IPS-20b (cell line): Measurements from ENCODE around the gene CEP112.

Experiments
- H3K27ac ChIP-seq: one replicate; pipeline ENCODE4 v1.5.1; 2013; ENCODE audit warnings: low read length
- H3K27me3 ChIP-seq: 2 replicates; pipeline ENCODE4 v1.6.1; 2013; ENCODE audit warnings: mild to moderate bottlenecking, low read length, inconsistent platforms; ENCODE audit not compliant: insufficient read depth
- H3K36me3 ChIP-seq: 2 replicates; pipeline ENCODE4 v1.6.1; 2013; ENCODE audit warnings: low read depth, mild to moderate bottlenecking, inconsistent platforms, low read length, moderate library complexity; ENCODE audit not compliant: insufficient read depth
- H3K4me1 ChIP-seq: 2 replicates; pipeline ENCODE4 v1.6.1; 2013; ENCODE audit warnings: mild to moderate bottlenecking, control low read depth, inconsistent platforms, low read length, moderate library complexity; ENCODE audit not compliant: insufficient read depth
- H3K4me3 ChIP-seq: 2 replicates; pipeline ENCODE4 v1.5.1; 2013; ENCODE audit warnings: mild to moderate bottlenecking, low read length, inconsistent platforms
- H3K9ac ChIP-seq: 2 replicates; pipeline ENCODE4 v1.6.1; 2013; ENCODE audit warnings: low read depth, mild to moderate bottlenecking, inconsistent platforms, low read length, moderate library complexity
- H3K9me3 ChIP-seq: 2 replicates; pipeline ENCODE4 v1.6.1; 2013; ENCODE audit warnings: mild to moderate bottlenecking, low read depth, low read length, inconsistent platforms; ENCODE audit not compliant: insufficient read depth

Gene CEP112

GRCh38 chr17:65729207-65729606 is 462.7 kb downstream of the CEP112 start:
- Histone ChIP-seq H3K9ac (no peak overlapping the region), H3K27me3 (no peaks in the 10 kb centered on the region), H3K4me3 (no peak overlapping the region), H3K27ac (no peak overlapping the region), H3K36me3 (no peaks in the 10 kb centered on the region), H3K4me1 (no peaks in the 10 kb centered on the region), H3K9me3 (no peaks in the 10 kb centered on the region)

GRCh38 chr17:65727832-65728231 is 464.1 kb downstream of the CEP112 start:
- H3K4me3 ChIP-seq = no peak overlapping the region

GRCh38 chr17:65727246-65727645 is 464.7 kb downstream of the CEP112 start:
- no peak overlapping the region for H3K4me3 ChIP-seq
- H3K9me3 ChIP-seq = no peaks in the 10 kb centered on the region
- H3K27me3 ChIP-seq = no peaks in the 10 kb centered on the region
- no peaks in the 10 kb centered on the region for H3K36me3 ChIP-seq
- no peak overlapping the region for H3K27ac ChIP-seq
- H3K4me1 ChIP-seq = no peaks in the 10 kb centered on the region
- no peak overlapping the region for H3K9ac ChIP-seq

More at GRCh38 chr17:65727832-65728231, 464.1 kb downstream of the CEP112 start:
- Histone ChIP-seq H3K27ac (no peak overlapping the region), H3K9ac (no peak overlapping the region), H3K9me3 (no peaks in the 10 kb centered on the region), H3K36me3 (no peaks in the 10 kb centered on the region), H3K27me3 (no peaks in the 10 kb centered on the region), H3K4me1 (no peaks in the 10 kb centered on the region)

GRCh38 chr17:65723431-65724151 is 468.3 kb downstream of the CEP112 start:
- Histone ChIP-seq H3K27ac (no peak overlapping the region), H3K9me3 (no peaks in the 10 kb centered on the region), H3K4me3 (no peak overlapping the region), H3K36me3 (no peaks in the 10 kb centered on the region), H3K9ac (no peak overlapping the region), H3K4me1 (no peaks in the 10 kb centered on the region), H3K27me3 (no peaks in the 10 kb centered on the region)

GRCh38 chr17:65718601-65719000 is 473.3 kb downstream of the CEP112 start:
- H3K27ac ChIP-seq = no peak overlapping the region
- H3K36me3 ChIP-seq = no peaks in the 10 kb centered on the region
- H3K27me3 ChIP-seq = no peaks in the 10 kb centered on the region
- H3K4me1 ChIP-seq = no peaks in the 10 kb centered on the region
- H3K4me3 ChIP-seq = no peak overlapping the region
- H3K9ac ChIP-seq = no peak overlapping the region
- H3K9me3 ChIP-seq = no peaks in the 10 kb centered on the region

GRCh38 chr17:65712383-65713267 is 479.3 kb downstream of the CEP112 start:
- no peaks in the 10 kb centered on the region for H3K36me3 ChIP-seq
- no peak overlapping the region for H3K27ac ChIP-seq
- no peaks in the 10 kb centered on the region for H3K9me3 ChIP-seq
- no peaks in the 10 kb centered on the region for H3K27me3 ChIP-seq
- H3K9ac ChIP-seq = no peak overlapping the region
- H3K4me3 ChIP-seq = no peak overlapping the region
- peaks cover 3% of the 10 kb centered on the region; the same call in 1 of the 2 replicates for H3K4me1 ChIP-seq

- H3K36me3 ChIP-seq = no peaks in the 10 kb centered on the region
- no peaks in the 10 kb centered on the region for H3K9me3 ChIP-seq
- no peak overlapping the region for H3K9ac ChIP-seq
- H3K27me3 ChIP-seq = no peaks in the 10 kb centered on the region
- no peak overlapping the region for H3K4me3 ChIP-seq
- H3K4me1 ChIP-seq = peaks cover 3% of the 10 kb centered on the region; the same call in 1 of the 2 replicates
- H3K27ac ChIP-seq = no peak overlapping the region
Measured at GRCh38 chr17:65711671-65712276, 480.2 kb downstream of the CEP112 start.

GRCh38 chr17:65707780-65708179 is 484.2 kb downstream of the CEP112 start:
- no peaks in the 10 kb centered on the region for H3K9me3 ChIP-seq
- no peaks in the 10 kb centered on the region for H3K27me3 ChIP-seq
- H3K4me3 ChIP-seq = no peak overlapping the region
- H3K4me1 ChIP-seq = peaks cover 3% of the 10 kb centered on the region; the same call in 1 of the 2 replicates
- H3K36me3 ChIP-seq = no peaks in the 10 kb centered on the region
- no peak overlapping the region for H3K27ac ChIP-seq
- no peak overlapping the region for H3K9ac ChIP-seq

- Histone ChIP-seq H3K36me3 (no peaks in the 10 kb centered on the region), H3K9me3 (no peaks in the 10 kb centered on the region), H3K9ac (no peak overlapping the region), H3K27me3 (no peaks in the 10 kb centered on the region), H3K4me3 (no peak overlapping the region), H3K4me1 (no peaks in the 10 kb centered on the region), H3K27ac (no peak overlapping the region)
Measured at GRCh38 chr17:65704731-65705130, 487.2 kb downstream of the CEP112 start.

- Histone ChIP-seq H3K9ac (no peak overlapping the region), H3K4me1 (no peaks in the 10 kb centered on the region; the same call in 1 of the 2 replicates)
Measured at GRCh38 chr17:65703891-65704290, 488.0 kb downstream of the CEP112 start.

GRCh38 chr17:65699459-65699858 is 492.5 kb downstream of the CEP112 start:
- no peak overlapping the region for H3K4me3 ChIP-seq

More at GRCh38 chr17:65703891-65704290, 488.0 kb downstream of the CEP112 start:
- no peaks in the 10 kb centered on the region for H3K27me3 ChIP-seq
- no peak overlapping the region for H3K27ac ChIP-seq
- H3K4me3 ChIP-seq = no peak overlapping the region
- no peaks in the 10 kb centered on the region for H3K36me3 ChIP-seq
- no peaks in the 10 kb centered on the region for H3K9me3 ChIP-seq

More at GRCh38 chr17:65699459-65699858, 492.5 kb downstream of the CEP112 start:
- H3K9ac ChIP-seq = no peak overlapping the region
- H3K4me1 ChIP-seq = peaks cover 31% of the 10 kb centered on the region
- H3K9me3 ChIP-seq = no peaks in the 10 kb centered on the region
- H3K36me3 ChIP-seq = no peaks in the 10 kb centered on the region
- peaks cover 9% of the 10 kb centered on the region; the same call in 1 of the 2 replicates for H3K27me3 ChIP-seq
- H3K27ac ChIP-seq = no peak overlapping the region
